Measurements from ENCODE around the gene GALNT1. TPM values are rescaled to one million over a fixed set of nuclear protein-coding genes. Genes with fewer than 3 reads are reported as not detected.

The GALNT1 gene
- total RNA-seq, 1 donor from 2014 or later: 37.5 TPM

GRCh38 chr18:35736696-35737095 lies 155.2 kb downstream of the GALNT1 start:
- no peak for DNase-seq (ENCODE audit: low spot score in 2 of 2)
- Histone ChIP-seq H3K9me3 (no peaks in the 10 kb centered on the region), H3K27ac (no peak overlapping the region), H3K4me1 (no peaks in the 10 kb centered on the region), H3K36me3 (no peaks in the 10 kb centered on the region), H3K27me3 (no peaks in the 10 kb centered on the region), H3K4me3 (no peak overlapping the region)
- intact Hi-C loops (cut with DNase I): no loop called here
- TF ChIP-seq CTCF (IDR thresholded peaks at IDR 0.05): no peak

- Histone ChIP-seq H3K27me3 (no peaks in the 10 kb centered on the region), H3K9me3 (no peaks in the 10 kb centered on the region), H3K4me1 (no peaks in the 10 kb centered on the region), H3K27ac (no peak overlapping the region), H3K4me3 (no peak overlapping the region), H3K36me3 (no peaks in the 10 kb centered on the region)
- intact Hi-C loops (cut with DNase I): no loop called here
- TF ChIP-seq CTCF (IDR thresholded peaks at IDR 0.05): no peak
- no peak for DNase-seq (ENCODE audit: low spot score in 2 of 2)
Observed at GRCh38 chr18:35739778-35740177, 158.2 kb downstream of the GALNT1 start.

- intact Hi-C loops (cut with DNase I): no loop called here
- no peaks in the 10 kb centered on the region for H3K4me1 ChIP-seq
- TF ChIP-seq CTCF (IDR thresholded peaks at IDR 0.05): no peak
- no peaks in the 10 kb centered on the region for H3K27me3 ChIP-seq
- no peak overlapping the region for H3K27ac ChIP-seq
- DNase-seq (ENCODE audit: low spot score in 2 of 2): no peak
- no peaks in the 10 kb centered on the region for H3K36me3 ChIP-seq
- H3K9me3 ChIP-seq: no peaks in the 10 kb centered on the region
- H3K4me3 ChIP-seq: no peak overlapping the region
Observed at GRCh38 chr18:35740656-35741055, 159.1 kb downstream of the GALNT1 start.

- Histone ChIP-seq H3K36me3 (no peaks in the 10 kb centered on the region), H3K4me1 (no peaks in the 10 kb centered on the region), H3K27me3 (no peaks in the 10 kb centered on the region), H3K4me3 (no peak overlapping the region), H3K27ac (no peak overlapping the region), H3K9me3 (no peaks in the 10 kb centered on the region)
- intact Hi-C loops (cut with DNase I): no loop called here
- DNase-seq (ENCODE audit: low spot score in 2 of 2): no peak
- no peak for TF ChIP-seq CTCF (IDR thresholded peaks at IDR 0.05)
Observed at GRCh38 chr18:35743916-35744315, 162.4 kb downstream of the GALNT1 start.

- Histone ChIP-seq H3K36me3 (no peaks in the 10 kb centered on the region), H3K27ac (no peak overlapping the region), H3K9me3 (no peaks in the 10 kb centered on the region), H3K4me1 (no peaks in the 10 kb centered on the region), H3K27me3 (no peaks in the 10 kb centered on the region), H3K4me3 (no peak overlapping the region)
- intact Hi-C loops (cut with DNase I): no loop called here
- no peak for DNase-seq (ENCODE audit: low spot score in 2 of 2)
- no peak for TF ChIP-seq CTCF (IDR thresholded peaks at IDR 0.05)
Observed at GRCh38 chr18:35745814-35746213, 164.3 kb downstream of the GALNT1 start.

- Histone ChIP-seq H3K36me3 (no peaks in the 10 kb centered on the region), H3K27me3 (no peaks in the 10 kb centered on the region), H3K27ac (no peak overlapping the region), H3K4me3 (no peak overlapping the region), H3K4me1 (no peaks in the 10 kb centered on the region), H3K9me3 (no peaks in the 10 kb centered on the region)
- DNase-seq (ENCODE audit: low spot score in 2 of 2): no peak
- intact Hi-C loops (cut with DNase I): no loop called here
- no peak for TF ChIP-seq CTCF (IDR thresholded peaks at IDR 0.05)
Observed at GRCh38 chr18:35746826-35747339, 165.3 kb downstream of the GALNT1 start.
